HG02981 (cell line): ENCODE measurements around the gene NADK2.
A peak's percentile ranks its signal among the peaks of the same experiment; 100 is the strongest.
"Not testable (repeated sequence)": the region's sequence is repeated elsewhere in the genome, so short reads cannot be mapped to it uniquely, and the experiment has no call there.

Experiments used
- ATAC-seq: cut with Tn5 transposase; IDR thresholded peaks from one replicate; pipeline ENCODE4 v1.9.1; 2021; ENCODE audit warnings: mild to moderate bottlenecking, moderate library complexity; ENCODE audit not compliant: unreplicated experiment

Gene NADK2

GRCh38 chr5:36208786-36209185, 32.9 kb downstream of the NADK2 start:
- ATAC-seq: no peak

- ATAC-seq: no peak
Measured at GRCh38 chr5:36206913-36207312, 34.8 kb downstream of the NADK2 start.

GRCh38 chr5:36205329-36205728, 36.4 kb downstream of the NADK2 start:
- ATAC-seq: no peak

DNA sequence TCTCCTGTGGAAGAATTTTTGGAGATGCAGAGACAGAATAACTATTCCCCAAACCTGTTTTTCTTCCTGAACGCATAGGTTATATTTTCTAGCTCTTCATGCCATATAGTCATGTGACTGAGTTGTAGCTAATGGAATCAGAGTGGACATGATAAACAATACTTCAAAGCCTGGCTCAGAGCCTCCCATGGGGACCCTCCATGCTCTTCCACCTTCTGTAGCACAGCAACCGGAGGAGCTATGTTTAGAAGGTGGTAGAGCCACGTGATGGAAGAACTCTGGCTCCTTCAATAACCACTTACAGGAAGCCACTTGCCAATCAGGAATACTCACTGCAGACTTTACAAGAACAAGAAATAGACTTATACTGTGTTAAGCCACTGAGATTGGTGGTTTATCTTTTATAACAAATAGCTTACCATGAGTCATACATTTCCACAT, 39.2 kb downstream of the NADK2 start:
- no peak for ATAC-seq

GRCh38 chr5:36200513-36200912, 41.2 kb downstream of the NADK2 start:
- ATAC-seq: no peak

DNA sequence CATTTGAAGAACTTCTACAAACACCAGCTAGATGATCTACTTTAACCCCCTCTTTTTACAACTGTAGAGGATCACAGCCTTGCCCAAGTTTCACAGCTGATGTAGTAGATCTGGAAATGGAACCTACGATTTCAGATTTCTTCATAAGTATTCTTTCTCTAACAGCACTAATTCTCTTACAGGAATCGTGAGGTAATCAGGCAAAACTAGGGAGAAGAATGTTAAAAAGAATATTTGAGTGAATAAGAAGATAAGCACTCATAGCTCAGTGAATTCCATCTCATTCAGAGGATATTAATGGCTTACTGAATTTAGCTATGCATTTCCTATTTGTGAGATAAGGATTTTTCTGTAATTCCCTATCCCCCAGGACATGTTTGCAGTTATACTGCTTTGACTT, 42.1 kb downstream of the NADK2 start:
- no peak for ATAC-seq

- ATAC-seq: not testable (repeated sequence)
Measured at GRCh38 chr5:36198783-36199182, 42.9 kb downstream of the NADK2 start.

DNA sequence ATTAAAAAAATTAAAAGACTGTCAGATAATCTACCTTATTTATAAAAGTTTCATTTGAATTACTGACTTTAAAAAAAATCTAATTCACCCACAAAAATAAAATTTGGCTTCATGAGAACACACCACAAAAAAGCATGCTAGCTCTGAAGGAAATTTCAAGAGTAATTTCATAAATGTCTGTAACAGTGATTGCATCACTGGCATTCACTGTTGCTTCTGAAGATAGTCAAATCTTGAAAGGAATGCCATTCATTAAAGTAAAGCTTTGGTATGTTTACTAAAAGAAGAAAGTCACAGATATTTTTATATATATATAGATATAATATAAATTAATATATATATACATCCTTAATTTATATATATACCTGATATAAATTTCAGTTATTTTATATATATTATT, 43.4 kb downstream of the NADK2 start:
- ATAC-seq: no peak

DNA sequence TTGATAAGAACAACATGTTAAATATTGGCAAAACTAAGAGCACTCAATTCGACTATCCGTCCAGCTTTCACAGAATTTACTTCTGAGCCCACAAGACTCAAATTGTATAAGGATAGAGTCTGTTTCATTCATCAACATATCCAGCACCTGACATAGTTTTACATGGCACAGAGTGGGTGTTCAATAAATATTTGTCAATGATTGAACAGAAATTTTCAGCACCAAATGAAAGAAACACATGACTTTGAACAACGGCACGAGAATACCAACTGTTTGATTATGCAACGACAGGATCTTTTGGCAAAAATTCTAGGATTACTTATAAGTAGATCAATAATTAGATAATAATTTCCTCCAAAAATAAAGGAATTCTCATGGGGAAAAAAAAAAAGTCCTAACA, 48.0 kb downstream of the NADK2 start:
- ATAC-seq: no peak

DNA sequence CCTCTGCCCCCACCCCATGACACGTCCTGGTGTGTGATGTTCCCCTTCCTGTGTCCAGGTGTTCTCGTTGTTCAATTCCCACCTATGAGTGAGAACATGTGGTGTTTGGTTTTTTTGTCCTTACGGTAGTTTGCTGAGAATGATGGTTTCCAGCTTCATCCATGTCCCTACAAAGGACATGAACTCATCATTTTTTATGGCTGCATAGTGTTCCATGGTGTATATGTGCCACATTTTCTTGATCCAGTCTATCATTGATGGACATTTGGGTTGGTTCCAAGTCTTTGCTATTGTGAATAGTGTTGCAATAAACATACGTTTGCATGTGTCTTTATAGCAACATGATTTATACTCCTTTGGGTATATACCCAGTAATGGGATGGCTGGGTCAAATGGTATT, 57.3 kb downstream of the NADK2 start:
- not testable (repeated sequence) for ATAC-seq

DNA sequence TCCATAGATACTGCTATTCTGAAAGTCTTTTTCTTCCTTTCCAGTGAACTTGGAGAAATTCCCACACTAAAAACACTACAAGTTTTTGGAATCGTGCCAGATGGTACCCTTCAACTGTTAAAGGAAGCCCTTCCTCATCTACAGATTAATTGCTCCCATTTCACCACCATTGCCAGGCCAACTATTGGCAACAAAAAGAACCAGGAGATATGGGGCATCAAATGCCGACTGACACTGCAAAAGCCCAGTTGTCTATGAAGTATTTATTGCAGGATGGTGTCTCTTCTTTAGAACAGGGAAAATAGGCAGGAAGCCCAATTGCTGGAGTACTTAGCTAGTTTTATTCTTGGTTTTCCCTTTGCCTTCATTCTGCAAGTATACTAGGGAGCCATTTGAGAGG, 60.0 kb downstream of the NADK2 start:
- no peak for ATAC-seq

GRCh38 chr5:36180556-36181350, 61.0 kb downstream of the NADK2 start:
- ATAC-seq: no peak

- ATAC-seq: no peak
Measured at GRCh38 chr5:36179950-36180349, 61.8 kb downstream of the NADK2 start.

DNA sequence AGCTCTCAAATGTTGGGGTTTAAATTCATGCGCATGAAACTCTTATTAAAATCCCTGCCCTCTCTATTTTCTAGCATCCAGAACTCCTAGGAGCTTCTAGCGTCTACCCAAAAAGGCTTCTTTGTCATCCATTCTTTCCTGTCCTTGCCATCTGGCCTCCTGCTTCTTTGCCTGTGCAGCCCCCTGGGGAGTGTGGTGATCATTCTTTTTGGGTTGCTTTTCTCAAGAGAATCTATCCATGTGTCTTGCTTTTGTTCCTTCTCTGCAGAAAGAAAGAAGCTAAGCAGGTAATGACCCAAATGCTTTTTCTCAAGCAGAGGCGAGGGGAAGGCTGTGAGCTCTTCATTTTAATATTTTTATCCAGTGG, 63.2 kb downstream of the NADK2 start:
- no peak for ATAC-seq

- ATAC-seq: no peak
Measured at GRCh38 chr5:36177715-36178523, 63.8 kb downstream of the NADK2 start.

DNA sequence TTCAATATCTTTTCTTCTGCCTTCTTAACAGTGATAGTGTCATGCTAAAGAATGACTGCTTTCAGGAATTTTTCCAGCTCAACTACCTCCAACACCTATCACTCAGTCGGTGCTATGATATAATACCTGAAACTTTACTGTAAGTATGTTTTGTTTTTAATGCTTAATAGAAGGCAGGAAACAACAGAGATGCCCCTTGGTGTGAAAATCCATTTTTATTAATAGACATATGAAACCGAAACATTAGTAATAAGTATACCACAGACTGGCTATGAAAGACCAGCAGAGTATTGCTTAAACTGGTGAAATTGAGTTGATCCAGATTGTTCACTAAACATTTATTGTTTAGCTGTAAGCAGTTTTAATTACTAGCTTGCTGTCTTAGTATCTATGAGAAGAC, 64.6 kb downstream of the NADK2 start:
- ATAC-seq: peak; percentile 97

GRCh38 chr5:36175043-36175442, 66.7 kb downstream of the NADK2 start:
- ATAC-seq: no peak

DNA sequence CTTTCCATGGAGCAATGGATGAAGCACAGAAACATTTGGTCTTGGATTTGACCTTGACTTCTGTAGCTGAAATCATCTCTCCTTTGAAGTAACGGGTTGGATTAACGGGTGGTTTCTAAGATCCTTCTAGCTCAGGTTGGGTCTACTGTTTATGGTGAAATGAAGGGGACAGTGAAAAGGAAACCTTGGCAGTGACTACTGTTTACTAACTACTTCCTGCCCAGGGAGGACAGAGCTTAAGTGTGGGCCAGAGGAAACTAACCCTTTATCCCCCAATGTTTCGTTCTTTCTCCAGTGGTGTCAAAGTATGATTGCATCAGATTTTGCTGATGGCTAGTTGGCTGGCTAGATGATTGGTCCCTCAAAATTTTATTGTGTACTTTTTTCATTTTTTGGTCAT, 67.6 kb downstream of the NADK2 start:
- ATAC-seq: no peak

DNA sequence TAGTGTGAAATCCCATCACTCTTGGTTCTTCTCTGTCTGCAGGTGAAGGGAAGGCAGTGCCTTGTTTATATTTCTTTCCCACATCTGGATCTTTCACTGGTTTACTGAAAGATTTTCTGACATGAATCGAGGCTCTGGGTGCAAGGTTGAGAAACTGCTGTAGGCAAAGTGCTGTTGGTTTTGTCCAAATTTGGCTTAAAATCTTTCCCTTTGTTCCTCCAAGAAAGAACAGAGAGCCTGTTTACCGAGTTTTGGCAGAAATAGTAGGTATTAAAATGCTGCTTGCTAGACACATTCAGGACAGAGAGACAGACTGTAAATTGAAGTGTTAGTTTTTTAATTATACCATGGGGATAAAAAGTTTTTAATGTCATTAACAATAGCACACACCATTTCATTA, 68.3 kb downstream of the NADK2 start:
- ATAC-seq: no peak

- ATAC-seq: no peak
Measured at GRCh38 chr5:36172599-36172998, 69.1 kb downstream of the NADK2 start.

DNA sequence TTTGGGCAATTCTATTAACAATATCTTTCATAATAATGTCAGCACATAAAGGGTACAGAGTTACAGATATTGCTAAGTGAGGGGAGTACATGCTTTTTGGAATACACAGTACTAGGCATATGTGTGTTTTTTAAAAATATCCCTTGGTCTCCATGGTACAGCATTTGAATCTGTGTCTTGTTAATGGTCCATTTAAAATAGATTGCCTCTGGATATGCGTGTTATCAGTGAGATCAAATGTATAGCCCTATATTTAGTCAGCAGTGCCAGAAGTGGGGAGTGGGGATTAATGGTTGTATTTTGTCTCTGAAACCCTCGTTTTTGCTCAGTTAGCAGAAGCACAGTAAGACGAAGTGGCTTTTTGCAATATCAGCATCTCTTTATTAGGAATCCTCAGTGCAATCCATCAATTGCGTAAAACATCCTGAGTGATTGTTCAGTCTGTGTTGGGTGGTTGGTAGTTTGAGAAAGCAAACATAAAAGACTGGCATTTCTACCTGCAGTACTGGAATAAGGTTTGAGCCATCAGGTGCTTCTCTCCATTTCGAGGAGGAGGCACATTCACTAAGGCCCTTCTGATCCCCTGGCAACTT, 70.8 kb downstream of the NADK2 start:
- ATAC-seq: no peak

DNA sequence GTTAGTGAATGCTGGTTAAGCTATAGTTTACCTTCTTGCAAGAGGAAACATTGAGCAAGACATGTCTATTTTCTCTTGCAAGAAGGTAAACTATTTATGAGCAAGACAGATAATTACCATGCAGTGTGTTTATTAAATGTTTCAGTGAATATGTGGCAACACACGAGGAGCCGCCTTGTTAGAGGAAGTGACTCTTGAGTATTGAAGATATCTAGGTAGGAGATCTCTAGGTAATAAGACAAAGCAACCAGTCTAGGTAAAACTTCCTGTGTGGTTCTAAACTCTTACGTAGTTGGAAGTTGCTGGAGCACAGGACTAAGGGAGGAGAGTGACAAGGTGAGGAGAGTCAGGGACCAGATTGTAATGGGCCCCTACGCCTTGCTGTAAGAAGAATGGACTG, 73.0 kb downstream of the NADK2 start:
- ATAC-seq: no peak
